ENCODE measurements around the gene MMEL1.
"Not testable (repeated sequence)": the region's sequence is repeated elsewhere in the genome, so short reads cannot be mapped to it uniquely, and the experiment has no call there.

The MMEL1 gene

GRCh38 chr1:2585318-2586092 is 47.3 kb downstream of the MMEL1 start:
- peaks cover 4% of the 10 kb centered on the region for H3K9me3 Mint-ChIP-seq
- H3K27ac Mint-ChIP-seq: peak overlapping the region; percentile 85
- ATAC-seq: peak; percentile 79
- no peaks in the 10 kb centered on the region for H3K27me3 Mint-ChIP-seq
- H3K4me1 Mint-ChIP-seq: peaks cover 58% of the 10 kb centered on the region
- H3K36me3 Mint-ChIP-seq: peaks cover 13% of the 10 kb centered on the region
- peak overlapping the region; percentile 90 for H3K4me3 Mint-ChIP-seq

GRCh38 chr1:2584686-2585317 is 48.0 kb downstream of the MMEL1 start:
- no peak for ATAC-seq
- H3K4me3 Mint-ChIP-seq: peak overlapping the region; percentile 90
- peak overlapping the region; percentile 85 for H3K27ac Mint-ChIP-seq
- peaks cover 64% of the 10 kb centered on the region for H3K4me1 Mint-ChIP-seq
- H3K36me3 Mint-ChIP-seq: peaks cover 15% of the 10 kb centered on the region
- H3K9me3 Mint-ChIP-seq: peaks cover 4% of the 10 kb centered on the region
- no peaks in the 10 kb centered on the region for H3K27me3 Mint-ChIP-seq

GRCh38 chr1:2583871-2584351 is 48.9 kb downstream of the MMEL1 start:
- no peak for ATAC-seq
- H3K27me3 Mint-ChIP-seq: no peaks in the 10 kb centered on the region
- H3K9me3 Mint-ChIP-seq: peaks cover 4% of the 10 kb centered on the region
- peak overlapping the region; percentile 90 for H3K4me3 Mint-ChIP-seq
- H3K4me1 Mint-ChIP-seq: peaks cover 73% of the 10 kb centered on the region
- H3K27ac Mint-ChIP-seq: peak overlapping the region; percentile 85
- H3K36me3 Mint-ChIP-seq: peaks cover 16% of the 10 kb centered on the region

- H3K36me3 Mint-ChIP-seq: peaks cover 20% of the 10 kb centered on the region
- H3K27ac Mint-ChIP-seq: peak overlapping the region; percentile 85
- no peak overlapping the region for H3K4me3 Mint-ChIP-seq
- H3K27me3 Mint-ChIP-seq: no peaks in the 10 kb centered on the region
- peaks cover 4% of the 10 kb centered on the region for H3K9me3 Mint-ChIP-seq
- H3K4me1 Mint-ChIP-seq: peaks cover 78% of the 10 kb centered on the region
- ATAC-seq: no peak
Measured at GRCh38 chr1:2583331-2583791, 49.5 kb downstream of the MMEL1 start.

GRCh38 chr1:2582391-2582790 is 50.4 kb downstream of the MMEL1 start:
- no peaks in the 10 kb centered on the region for H3K27me3 Mint-ChIP-seq
- peaks cover 4% of the 10 kb centered on the region for H3K9me3 Mint-ChIP-seq
- H3K4me3 Mint-ChIP-seq: no peak overlapping the region
- H3K4me1 Mint-ChIP-seq: peaks cover 83% of the 10 kb centered on the region
- peak overlapping the region; percentile 85 for H3K27ac Mint-ChIP-seq
- ATAC-seq: no peak
- peaks cover 20% of the 10 kb centered on the region for H3K36me3 Mint-ChIP-seq

- peaks cover 20% of the 10 kb centered on the region for H3K36me3 Mint-ChIP-seq
- H3K4me3 Mint-ChIP-seq: peak overlapping the region; percentile 9
- no peak for ATAC-seq
- H3K9me3 Mint-ChIP-seq: peaks cover 4% of the 10 kb centered on the region
- peak overlapping the region; percentile 85 for H3K27ac Mint-ChIP-seq
- peaks cover 97% of the 10 kb centered on the region for H3K4me1 Mint-ChIP-seq
- H3K27me3 Mint-ChIP-seq: no peaks in the 10 kb centered on the region
Measured at GRCh38 chr1:2580691-2581090, 52.1 kb downstream of the MMEL1 start.

- Mint-ChIP-seq H3K27ac (peak overlapping the region; percentile 92), H3K4me3 (peak overlapping the region; percentile 92), H3K27me3 (no peaks in the 10 kb centered on the region), H3K4me1 (peaks cover 90% of the 10 kb centered on the region), H3K36me3 (peaks cover 23% of the 10 kb centered on the region), H3K9me3 (peaks cover 8% of the 10 kb centered on the region)
- ATAC-seq: no peak
Measured at GRCh38 chr1:2578758-2579118, 54.1 kb downstream of the MMEL1 start.

- Mint-ChIP-seq H3K27ac (peak overlapping the region; percentile 92), H3K9me3 (peaks cover 17% of the 10 kb centered on the region), H3K4me3 (peak overlapping the region; percentile 92), H3K36me3 (peaks cover 25% of the 10 kb centered on the region), H3K4me1 (peaks cover 90% of the 10 kb centered on the region)
- ATAC-seq: peak; percentile 68
- H3K27me3 Mint-ChIP-seq: not testable (repeated sequence)
Measured at GRCh38 chr1:2577565-2578075, 55.2 kb downstream of the MMEL1 start.

GRCh38 chr1:2575801-2576663 is 56.8 kb downstream of the MMEL1 start:
- no peaks in the 10 kb centered on the region for H3K27me3 Mint-ChIP-seq
- peak overlapping the region; percentile 92 for H3K4me3 Mint-ChIP-seq
- H3K27ac Mint-ChIP-seq: peak overlapping the region; percentile 92
- peaks cover 74% of the 10 kb centered on the region for H3K4me1 Mint-ChIP-seq
- H3K9me3 Mint-ChIP-seq: peaks cover 15% of the 10 kb centered on the region
- H3K36me3 Mint-ChIP-seq: peaks cover 18% of the 10 kb centered on the region
- no peak for ATAC-seq

- Mint-ChIP-seq H3K27me3 (no peaks in the 10 kb centered on the region), H3K4me3 (no peak overlapping the region), H3K9me3 (peaks cover 15% of the 10 kb centered on the region), H3K36me3 (peaks cover 12% of the 10 kb centered on the region), H3K27ac (no peak overlapping the region), H3K4me1 (peaks cover 58% of the 10 kb centered on the region)
- ATAC-seq: no peak
Measured at GRCh38 chr1:2574350-2574749, 58.5 kb downstream of the MMEL1 start.

GRCh38 chr1:2573250-2573920 is 59.4 kb downstream of the MMEL1 start:
- peak overlapping the region; percentile 11 for H3K27ac Mint-ChIP-seq
- no peak for ATAC-seq
- H3K4me1 Mint-ChIP-seq: peaks cover 49% of the 10 kb centered on the region
- H3K9me3 Mint-ChIP-seq: peaks cover 15% of the 10 kb centered on the region
- no peaks in the 10 kb centered on the region for H3K27me3 Mint-ChIP-seq
- H3K36me3 Mint-ChIP-seq: peaks cover 6% of the 10 kb centered on the region
- no peak overlapping the region for H3K4me3 Mint-ChIP-seq

GRCh38 chr1:2571348-2571747 is 61.5 kb downstream of the MMEL1 start:
- no peak overlapping the region for H3K27ac Mint-ChIP-seq
- ATAC-seq: no peak
- no peaks in the 10 kb centered on the region for H3K27me3 Mint-ChIP-seq
- H3K4me1 Mint-ChIP-seq: peaks cover 39% of the 10 kb centered on the region
- H3K4me3 Mint-ChIP-seq: no peak overlapping the region
- peaks cover 6% of the 10 kb centered on the region for H3K36me3 Mint-ChIP-seq
- peaks cover 15% of the 10 kb centered on the region for H3K9me3 Mint-ChIP-seq

- Mint-ChIP-seq H3K9me3 (peaks cover 15% of the 10 kb centered on the region), H3K4me1 (peaks cover 35% of the 10 kb centered on the region), H3K4me3 (no peak overlapping the region), H3K36me3 (peaks cover 6% of the 10 kb centered on the region), H3K27ac (no peak overlapping the region), H3K27me3 (no peaks in the 10 kb centered on the region)
- no peak for ATAC-seq
Measured at GRCh38 chr1:2570332-2570731, 62.5 kb downstream of the MMEL1 start.

- not testable (repeated sequence) for H3K27ac Mint-ChIP-seq, ATAC-seq, H3K36me3 Mint-ChIP-seq, H3K4me3 Mint-ChIP-seq, H3K27me3 Mint-ChIP-seq
- peaks cover 15% of the 10 kb centered on the region for H3K9me3 Mint-ChIP-seq
- H3K4me1 Mint-ChIP-seq: peaks cover 39% of the 10 kb centered on the region
Measured at GRCh38 chr1:2569703-2570102, 63.1 kb downstream of the MMEL1 start.
